Measurements from ENCODE around the gene CBX4. TPM values are rescaled to one million over a fixed set of nuclear protein-coding genes. Genes with fewer than 3 reads are reported as not detected.

The CBX4 gene
- total and polyA plus RNA-seq, 2 of the 13 experiments (the other 11 are each of a cell fraction or from before 2014, with no cell fraction given), result 25.8 to 50.8 TPM

DNA sequence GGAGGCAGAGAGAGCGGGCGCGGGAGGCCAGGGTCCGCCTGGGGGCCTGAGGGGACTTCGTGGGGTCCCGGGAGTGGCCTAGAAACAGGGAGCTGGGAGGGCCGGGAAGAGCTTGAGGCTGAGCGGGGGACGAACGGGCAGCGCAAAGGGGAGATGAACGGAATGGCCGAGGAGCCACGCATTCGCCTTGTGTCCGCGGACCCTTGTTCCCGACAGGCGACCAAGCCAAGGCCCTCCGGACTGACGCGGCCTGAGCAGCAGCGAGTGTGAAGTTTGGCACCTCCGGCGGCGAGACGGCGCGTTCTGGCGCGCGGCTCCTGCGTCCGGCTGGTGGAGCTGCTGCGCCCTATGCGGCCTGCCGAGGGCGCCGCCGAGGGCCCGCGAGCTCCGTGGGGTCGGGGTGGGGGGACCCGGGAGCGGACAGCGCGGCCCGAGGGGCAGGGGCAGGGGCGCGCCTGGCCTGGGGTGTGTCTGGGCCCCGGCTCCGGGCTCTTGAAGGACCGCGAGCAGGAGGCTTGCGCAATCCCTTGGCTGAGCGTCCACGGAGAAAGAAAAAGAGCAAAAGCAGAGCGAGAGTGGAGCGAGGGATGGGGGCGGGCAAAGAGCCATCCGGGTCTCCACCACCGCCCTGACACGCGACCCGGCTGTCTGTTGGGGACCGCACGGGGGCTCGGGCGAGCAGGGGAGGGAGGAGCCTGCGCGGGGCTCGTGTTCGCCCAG is 1.2 kb upstream of the CBX4 start (continued):
- TF ChIP-seq, protein P1, sequence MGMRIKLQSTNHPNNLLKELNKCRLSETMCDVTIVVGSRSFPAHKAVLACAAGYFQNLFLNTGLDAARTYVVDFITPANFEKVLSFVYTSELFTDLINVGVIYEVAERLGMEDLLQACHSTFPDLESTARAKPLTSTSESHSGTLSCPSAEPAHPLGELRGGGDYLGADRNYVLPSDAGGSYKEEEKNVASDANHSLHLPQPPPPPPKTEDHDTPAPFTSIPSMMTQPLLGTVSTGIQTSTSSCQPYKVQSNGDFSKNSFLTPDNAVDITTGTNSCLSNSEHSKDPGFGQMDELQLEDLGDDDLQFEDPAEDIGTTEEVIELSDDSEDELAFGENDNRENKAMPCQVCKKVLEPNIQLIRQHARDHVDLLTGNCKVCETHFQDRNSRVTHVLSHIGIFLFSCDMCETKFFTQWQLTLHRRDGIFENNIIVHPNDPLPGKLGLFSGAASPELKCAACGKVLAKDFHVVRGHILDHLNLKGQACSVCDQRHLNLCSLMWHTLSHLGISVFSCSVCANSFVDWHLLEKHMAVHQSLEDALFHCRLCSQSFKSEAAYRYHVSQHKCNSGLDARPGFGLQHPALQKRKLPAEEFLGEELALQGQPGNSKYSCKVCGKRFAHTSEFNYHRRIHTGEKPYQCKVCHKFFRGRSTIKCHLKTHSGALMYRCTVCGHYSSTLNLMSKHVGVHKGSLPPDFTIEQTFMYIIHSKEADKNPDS (CRISPR knock-in tag; IDR thresholded peaks at IDR 0.05), result no peak
- TF ChIP-seq HOXA3 (CRISPR knock-in tag; IDR thresholded peaks at IDR 0.05), result peak; percentile 83
- TF ChIP-seq RFXANK (CRISPR knock-in tag; IDR thresholded peaks at IDR 0.05), result no peak
- TF ChIP-seq PITX1 (CRISPR knock-in tag; IDR thresholded peaks at IDR 0.05), result no peak
- TF ChIP-seq REPIN1 (CRISPR knock-in tag; IDR thresholded peaks at IDR 0.05; ENCODE audit: borderline replicate concordance, low read depth), result 0 out of 2 replicates have a peak, but pooled peaks have one; percentile 14
- 0 out of 2 replicates have a peak, but pooled peaks have one; percentile 24 for TF ChIP-seq ZIK1 (CRISPR knock-in tag; IDR thresholded peaks at IDR 0.05; ENCODE audit: borderline replicate concordance, low read depth)
- TF ChIP-seq TGIF2 (CRISPR knock-in tag; IDR thresholded peaks at IDR 0.05), result no peak
- no peak for TF ChIP-seq BORCS8-MEF2B (CRISPR knock-in tag; IDR thresholded peaks at IDR 0.05)
- no peak for TF ChIP-seq EP300 (IDR thresholded peaks at IDR 0.05; ENCODE audit: low read depth in 2 of 2, low read length in 2 of 2)
- TF ChIP-seq EP300 (CRISPR knock-in tag; IDR thresholded peaks at IDR 0.05; ENCODE audit: borderline replicate concordance), result no peak
- no peak for TF ChIP-seq ZNF839 (CRISPR knock-in tag; IDR thresholded peaks at IDR 0.05; ENCODE audit: borderline replicate concordance)
- TF ChIP-seq, protein P2, sequence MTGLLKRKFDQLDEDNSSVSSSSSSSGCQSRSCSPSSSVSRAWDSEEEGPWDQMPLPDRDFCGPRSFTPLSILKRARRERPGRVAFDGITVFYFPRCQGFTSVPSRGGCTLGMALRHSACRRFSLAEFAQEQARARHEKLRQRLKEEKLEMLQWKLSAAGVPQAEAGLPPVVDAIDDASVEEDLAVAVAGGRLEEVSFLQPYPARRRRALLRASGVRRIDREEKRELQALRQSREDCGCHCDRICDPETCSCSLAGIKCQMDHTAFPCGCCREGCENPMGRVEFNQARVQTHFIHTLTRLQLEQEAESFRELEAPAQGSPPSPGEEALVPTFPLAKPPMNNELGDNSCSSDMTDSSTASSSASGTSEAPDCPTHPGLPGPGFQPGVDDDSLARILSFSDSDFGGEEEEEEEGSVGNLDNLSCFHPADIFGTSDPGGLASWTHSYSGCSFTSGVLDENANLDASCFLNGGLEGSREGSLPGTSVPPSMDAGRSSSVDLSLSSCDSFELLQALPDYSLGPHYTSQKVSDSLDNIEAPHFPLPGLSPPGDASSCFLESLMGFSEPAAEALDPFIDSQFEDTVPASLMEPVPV (CRISPR knock-in tag; IDR thresholded peaks at IDR 0.05), result no peak
- no peak for TF ChIP-seq ZFP90 (CRISPR knock-in tag; IDR thresholded peaks at IDR 0.05; ENCODE audit: borderline replicate concordance)
- TF ChIP-seq ZNF329 (CRISPR knock-in tag; IDR thresholded peaks at IDR 0.05; ENCODE audit: low read depth), result 0 out of 2 replicates have a peak, but pooled peaks have one; percentile 11
- no peak for TF ChIP-seq FOXA3 (CRISPR knock-in tag; IDR thresholded peaks at IDR 0.05)
- no peak for TF ChIP-seq RXRA (CRISPR knock-in tag; IDR thresholded peaks at IDR 0.05)
- TF ChIP-seq, protein P3, sequence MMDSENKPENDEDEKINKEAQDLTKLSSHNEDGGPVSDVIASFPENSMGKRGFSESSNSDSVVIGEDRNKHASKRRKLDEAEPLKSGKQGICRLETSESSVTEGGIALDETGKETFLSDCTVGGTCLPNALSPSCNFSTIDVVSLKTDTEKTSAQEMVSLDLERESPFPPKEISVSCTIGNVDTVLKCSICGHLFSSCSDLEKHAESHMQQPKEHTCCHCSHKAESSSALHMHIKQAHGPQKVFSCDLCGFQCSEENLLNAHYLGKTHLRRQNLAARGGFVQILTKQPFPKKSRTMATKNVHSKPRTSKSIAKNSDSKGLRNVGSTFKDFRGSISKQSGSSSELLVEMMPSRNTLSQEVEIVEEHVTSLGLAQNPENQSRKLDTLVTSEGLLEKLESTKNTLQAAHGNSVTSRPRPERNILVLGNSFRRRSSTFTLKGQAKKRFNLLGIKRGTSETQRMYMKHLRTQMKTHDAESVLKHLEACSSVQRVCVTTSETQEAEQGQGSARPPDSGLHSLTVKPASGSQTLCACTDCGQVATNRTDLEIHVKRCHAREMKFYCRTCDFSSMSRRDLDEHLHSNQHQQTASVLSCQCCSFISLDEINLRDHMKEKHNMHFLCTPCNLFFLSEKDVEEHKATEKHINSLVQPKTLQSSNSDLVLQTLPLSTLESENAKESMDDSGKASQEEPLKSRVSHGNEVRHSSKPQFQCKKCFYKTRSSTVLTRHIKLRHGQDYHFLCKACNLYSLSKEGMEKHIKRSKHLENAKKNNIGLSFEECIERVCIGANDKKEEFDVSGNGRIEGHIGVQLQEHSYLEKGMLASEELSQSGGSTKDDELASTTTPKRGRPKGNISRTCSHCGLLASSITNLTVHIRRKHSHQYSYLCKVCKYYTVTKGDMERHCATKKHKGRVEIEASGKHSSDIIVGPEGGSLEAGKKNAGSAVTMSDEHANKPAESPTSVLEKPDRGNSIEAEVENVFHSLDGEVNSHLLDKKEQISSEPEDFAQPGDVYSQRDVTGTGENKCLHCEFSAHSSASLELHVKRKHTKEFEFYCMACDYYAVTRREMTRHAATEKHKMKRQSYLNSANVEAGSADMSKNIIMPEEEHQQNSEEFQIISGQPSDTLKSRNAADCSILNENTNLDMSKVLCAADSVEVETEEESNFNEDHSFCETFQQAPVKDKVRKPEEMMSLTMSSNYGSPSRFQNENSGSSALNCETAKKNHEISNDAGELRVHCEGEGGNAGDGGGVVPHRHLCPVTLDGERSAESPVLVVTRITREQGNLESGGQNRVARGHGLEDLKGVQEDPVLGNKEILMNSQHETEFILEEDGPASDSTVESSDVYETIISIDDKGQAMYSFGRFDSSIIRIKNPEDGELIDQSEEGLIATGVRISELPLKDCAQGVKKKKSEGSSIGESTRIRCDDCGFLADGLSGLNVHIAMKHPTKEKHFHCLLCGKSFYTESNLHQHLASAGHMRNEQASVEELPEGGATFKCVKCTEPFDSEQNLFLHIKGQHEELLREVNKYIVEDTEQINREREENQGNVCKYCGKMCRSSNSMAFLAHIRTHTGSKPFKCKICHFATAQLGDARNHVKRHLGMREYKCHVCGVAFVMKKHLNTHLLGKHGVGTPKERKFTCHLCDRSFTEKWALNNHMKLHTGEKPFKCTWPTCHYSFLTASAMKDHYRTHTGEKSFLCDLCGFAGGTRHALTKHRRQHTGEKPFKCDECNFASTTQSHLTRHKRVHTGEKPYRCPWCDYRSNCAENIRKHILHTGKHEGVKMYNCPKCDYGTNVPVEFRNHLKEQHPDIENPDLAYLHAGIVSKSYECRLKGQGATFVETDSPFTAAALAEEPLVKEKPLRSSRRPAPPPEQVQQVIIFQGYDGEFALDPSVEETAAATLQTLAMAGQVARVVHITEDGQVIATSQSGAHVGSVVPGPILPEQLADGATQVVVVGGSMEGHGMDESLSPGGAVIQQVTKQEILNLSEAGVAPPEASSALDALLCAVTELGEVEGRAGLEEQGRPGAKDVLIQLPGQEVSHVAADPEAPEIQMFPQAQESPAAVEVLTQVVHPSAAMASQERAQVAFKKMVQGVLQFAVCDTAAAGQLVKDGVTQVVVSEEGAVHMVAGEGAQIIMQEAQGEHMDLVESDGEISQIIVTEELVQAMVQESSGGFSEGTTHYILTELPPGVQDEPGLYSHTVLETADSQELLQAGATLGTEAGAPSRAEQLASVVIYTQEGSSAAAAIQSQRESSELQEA (CRISPR knock-in tag; IDR thresholded peaks at IDR 0.05; ENCODE audit: not compliant biosample characterization), result no peak
